ENCODE data around the gene CPNE9. TPM values are rescaled to one million over a fixed set of nuclear protein-coding genes. Genes with fewer than 3 reads are reported as not detected.

Gene CPNE9
- total RNA-seq, 2 experiments from 2014 or later: 0.14 to 0.30 TPM

GRCh38 chr3:9721015-9721699 lies 17.5 kb downstream of the CPNE9 start:
- POLR2A ChIA-PET: interaction anchor here (1.8 kb wide), 1 partner anchor 10 kb away, joined by 10 read pairs; the partner anchor contains the start of gene BRPF1
- Mint-ChIP-seq H3K27ac (no peak overlapping the region), H3K27me3 (no peaks in the 10 kb centered on the region), H3K4me1 (peaks cover 9% of the 10 kb centered on the region), H3K4me3 (no peak overlapping the region), H3K36me3 (ENCODE audit: low read depth) (no peaks in the 10 kb centered on the region), H3K9me3 (ENCODE audit: low read depth) (no peaks in the 10 kb centered on the region)
- intact Hi-C loops (cut with DNase I, micrococcal nuclease): no loop called here
- ATAC-seq (no peak), DNase-seq (no peak)
- CTCF ChIA-PET: interaction anchor here (2.7 kb wide), 1 partner anchor 9 kb away, joined by 10 read pairs; no protein-coding TSS in a partner anchor

GRCh38 chr3:9721700-9722060 lies 18.0 kb downstream of the CPNE9 start:
- Mint-ChIP-seq H3K27ac (no peak overlapping the region), H3K4me1 (peaks cover 12% of the 10 kb centered on the region), H3K36me3 (ENCODE audit: low read depth) (no peaks in the 10 kb centered on the region), H3K27me3 (no peaks in the 10 kb centered on the region), H3K4me3 (no peak overlapping the region), H3K9me3 (ENCODE audit: low read depth) (no peaks in the 10 kb centered on the region)
- DNase-seq: no peak
- intact Hi-C loops (cut with DNase I, micrococcal nuclease): no loop called here
- no peak for ATAC-seq
- ChIA-PET CTCF (interaction anchor here (2.7 kb wide), 1 partner anchor 8 kb away, joined by 10 read pairs; no protein-coding TSS in a partner anchor), POLR2A (interaction anchor here (0.6 to 1.8 kb wide), 2 partner anchors 9 to 343 kb away, joined by 10 read pairs; partner anchors contain the start of gene BRPF1)

- H3K4me3 Mint-ChIP-seq: no peak overlapping the region
- DNase-seq: no peak
- intact Hi-C loops (cut with DNase I, micrococcal nuclease): loop anchor here in 1 of 2 experiments (5.0 kb wide), 1 partner anchor 224 kb away; no protein-coding TSS in a partner anchor
- H3K36me3 Mint-ChIP-seq (ENCODE audit: low read depth): no peaks in the 10 kb centered on the region
- H3K9me3 Mint-ChIP-seq (ENCODE audit: low read depth): no peaks in the 10 kb centered on the region
- H3K27ac Mint-ChIP-seq: no peak overlapping the region
- no peak for ATAC-seq
- peaks cover 33% of the 10 kb centered on the region for H3K4me1 Mint-ChIP-seq
- no peaks in the 10 kb centered on the region for H3K27me3 Mint-ChIP-seq
- ChIA-PET CTCF (interaction anchor here (1.1 to 1.4 kb wide), 4 partner anchors 12 to 169 kb away, joined by 3 to 4 read pairs (median 3); partner anchors contain the start of gene OGG1), POLR2A (no interaction called here)
Observed at GRCh38 chr3:9725775-9726515, 22.3 kb downstream of the CPNE9 start.

- no peaks in the 10 kb centered on the region for H3K36me3 Mint-ChIP-seq (ENCODE audit: low read depth)
- intact Hi-C loops (cut with DNase I, micrococcal nuclease): loop anchor here (1.0 to 5.0 kb wide), 5 partner anchors 78 to 374 kb away; partner anchors contain the start of genes FANCD2 (in 1 of the 2) and MTMR14 (in 1 of the 2)
- H3K27ac Mint-ChIP-seq: peak overlapping the region; percentile 71
- H3K27me3 Mint-ChIP-seq: no peaks in the 10 kb centered on the region
- H3K9me3 Mint-ChIP-seq (ENCODE audit: low read depth): no peaks in the 10 kb centered on the region
- CTCF ChIA-PET: interaction anchor here (0.6 to 2.6 kb wide), 28 partner anchors 9 to 382 kb away, joined by 3 to 15 read pairs (median 3); partner anchors contain the start of genes ARPC4, OGG1 and TADA3
- POLR2A ChIA-PET: interaction anchor here (0.8 kb wide), 1 partner anchor 330 kb away, joined by 3 read pairs; no protein-coding TSS in a partner anchor
- ATAC-seq (peak; percentile 28), DNase-seq (peak; percentile 82)
- peak overlapping the region; percentile 50 for H3K4me3 Mint-ChIP-seq
- H3K4me1 Mint-ChIP-seq: peaks cover 34% of the 10 kb centered on the region
Observed at GRCh38 chr3:9727041-9727595, 23.5 kb downstream of the CPNE9 start.

GRCh38 chr3:9727743-9728142 lies 24.1 kb downstream of the CPNE9 start:
- no peaks in the 10 kb centered on the region for H3K27me3 Mint-ChIP-seq
- no peak overlapping the region for H3K4me3 Mint-ChIP-seq
- DNase-seq (no peak), ATAC-seq (no peak)
- ChIA-PET CTCF (interaction anchor here (0.6 to 2.6 kb wide), 18 partner anchors 9 to 684 kb away, joined by 3 to 15 read pairs (median 4); partner anchors contain the start of genes ARPC4 and TADA3), POLR2A (interaction anchor here (0.8 kb wide), 1 partner anchor 331 kb away, joined by 3 read pairs; no protein-coding TSS in a partner anchor)
- H3K36me3 Mint-ChIP-seq (ENCODE audit: low read depth): peaks cover 2% of the 10 kb centered on the region
- intact Hi-C loops (cut with DNase I, micrococcal nuclease): loop anchor here (1.0 to 5.0 kb wide), 5 partner anchors 78 to 374 kb away; partner anchors contain the start of genes FANCD2 (in 1 of the 2) and MTMR14 (in 1 of the 2)
- peaks cover 38% of the 10 kb centered on the region for H3K4me1 Mint-ChIP-seq
- H3K9me3 Mint-ChIP-seq (ENCODE audit: low read depth): no peaks in the 10 kb centered on the region
- H3K27ac Mint-ChIP-seq: peak overlapping the region; percentile 71

DNA sequence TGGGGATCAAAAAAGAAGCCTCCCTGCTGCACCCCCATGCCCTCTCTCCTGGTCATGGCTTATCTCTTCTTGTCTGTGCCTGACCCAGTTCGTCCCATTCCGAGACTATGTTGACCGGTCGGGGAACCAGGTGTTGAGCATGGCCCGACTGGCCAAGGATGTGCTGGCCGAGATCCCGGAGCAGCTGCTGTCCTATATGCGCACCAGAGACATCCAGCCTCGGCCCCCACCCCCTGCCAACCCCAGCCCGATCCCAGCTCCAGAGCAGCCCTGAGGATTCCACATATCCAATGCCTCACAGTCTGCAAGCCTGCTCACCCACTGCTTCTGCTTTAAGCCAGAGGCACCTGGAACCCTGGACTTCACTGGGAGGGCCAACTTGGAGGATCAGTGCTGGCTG lies 25.8 kb downstream of the CPNE9 start:
- Mint-ChIP-seq H3K4me1 (peaks cover 55% of the 10 kb centered on the region), H3K27me3 (no peaks in the 10 kb centered on the region)
- CTCF ChIA-PET: interaction anchor here (1.0 to 2.4 kb wide), 3 partner anchors 9 to 15 kb away, joined by 3 to 10 read pairs (median 4); no protein-coding TSS in a partner anchor

DNA sequence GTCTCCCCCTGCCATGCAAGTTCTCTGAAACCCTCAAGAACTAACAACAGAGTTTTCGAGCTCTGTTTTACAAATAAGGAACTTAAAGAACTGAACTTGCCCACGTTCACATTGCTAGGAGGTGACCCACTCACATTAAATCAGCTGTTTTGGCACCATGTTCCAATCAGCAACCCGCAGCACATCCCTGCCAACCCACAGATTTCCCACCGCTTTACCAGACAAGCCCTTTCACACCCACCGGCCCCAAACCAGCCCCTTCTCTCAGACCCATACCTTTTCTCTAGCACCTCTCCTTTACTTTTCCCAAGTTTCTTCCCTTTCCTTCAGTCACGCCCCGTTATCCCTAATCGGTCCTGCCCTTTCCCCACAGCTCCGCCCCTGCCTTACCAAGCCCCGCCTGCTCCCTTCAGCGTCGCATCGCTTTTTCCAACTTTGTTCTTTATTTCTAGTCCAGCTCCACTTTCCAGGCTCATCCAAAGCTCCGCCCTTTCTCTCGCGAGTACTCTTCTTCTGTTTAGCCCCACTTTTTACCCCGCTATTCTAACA lies 27.1 kb downstream of the CPNE9 start:
- intact Hi-C loops (cut with DNase I, micrococcal nuclease): loop anchor here (1.0 to 5.0 kb wide), 15 partner anchors 19 to 768 kb away; partner anchors contain the start of genes CRELD1 (in 2 of the 2), MTMR14 (in 2 of the 2), OGG1 (in 2 of the 2) and SETD5 (in 2 of the 2)
- POLR2A ChIA-PET: interaction anchor here (1.5 kb wide), 1 partner anchor 9 kb away, joined by 10 read pairs; no protein-coding TSS in a partner anchor
- ATAC-seq (peak; percentile 49), DNase-seq (no peak)
- CTCF ChIA-PET: interaction anchor here (0.6 to 4.4 kb wide), 9 partner anchors 10 to 468 kb away, joined by 3 to 20 read pairs (median 5); partner anchors contain the start of genes ARPC4, OGG1 and TADA3
- Mint-ChIP-seq H3K9me3 (ENCODE audit: low read depth) (no peaks in the 10 kb centered on the region), H3K4me3 (peak overlapping the region; percentile 79), H3K27ac (peak overlapping the region; percentile 86), H3K27me3 (no peaks in the 10 kb centered on the region), H3K4me1 (peaks cover 63% of the 10 kb centered on the region), H3K36me3 (ENCODE audit: low read depth) (peaks cover 20% of the 10 kb centered on the region)

More for the DNA sequence above, 25.8 kb downstream of the CPNE9 start:
- intact Hi-C loops (cut with DNase I, micrococcal nuclease): loop anchor here in 1 of 2 experiments (5.0 kb wide), 1 partner anchor 227 kb away; no protein-coding TSS in a partner anchor
- Mint-ChIP-seq H3K27ac (no peak overlapping the region), H3K9me3 (ENCODE audit: low read depth) (no peaks in the 10 kb centered on the region), H3K4me3 (no peak overlapping the region), H3K36me3 (ENCODE audit: low read depth) (peaks cover 12% of the 10 kb centered on the region)
- no peak for DNase-seq
- POLR2A ChIA-PET: no interaction called here
- ATAC-seq: no peak

DNA sequence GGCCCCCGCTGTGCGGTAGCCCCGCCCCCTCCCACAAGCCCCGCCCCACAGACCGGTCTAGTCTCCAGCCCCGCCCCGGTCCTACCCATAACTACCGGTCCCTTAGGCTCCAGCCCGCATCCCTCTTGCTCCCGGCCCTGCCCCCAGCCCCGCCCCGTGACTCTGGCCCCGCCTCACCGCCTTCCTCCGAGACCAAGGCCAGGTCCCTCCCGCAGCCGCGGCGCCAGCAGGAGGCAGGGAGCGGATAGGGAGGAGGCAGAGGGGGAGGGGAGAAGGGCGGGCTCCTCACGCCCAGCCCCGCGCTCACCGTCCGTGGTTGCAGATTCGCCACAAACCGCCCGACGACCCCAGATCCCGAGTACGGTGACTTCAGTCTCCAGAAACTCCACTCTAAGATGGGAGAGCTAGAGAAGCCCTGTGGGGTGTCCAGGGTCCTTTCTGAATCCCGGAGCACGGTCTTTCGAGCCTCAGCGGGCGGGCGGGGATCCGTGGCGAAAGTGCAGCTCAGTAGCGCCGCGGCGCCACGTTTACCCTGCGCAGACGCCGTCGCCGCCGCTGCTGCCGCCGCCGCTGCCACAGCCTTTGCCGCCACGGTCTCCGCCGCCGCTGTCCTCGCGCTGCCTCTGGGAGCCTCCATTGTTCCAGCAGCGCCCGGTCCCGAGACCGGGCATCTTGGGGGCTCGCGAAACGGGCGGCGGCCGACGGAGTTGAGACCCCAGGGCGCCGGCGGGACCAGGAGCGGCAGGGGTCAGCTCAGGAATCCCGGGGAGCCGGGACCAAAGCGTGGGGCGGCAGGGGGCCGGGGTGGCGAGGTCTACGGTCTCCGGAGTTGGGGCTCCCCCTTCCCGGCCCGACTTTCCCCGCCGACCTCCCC lies 27.8 kb downstream of the CPNE9 start, which contains the start of gene BRPF1:
Gene BRPF1 (plus strand): TSS at position 530 of the 874 bp plus-strand sequence. CDS start 2,406 bp downstream, outside the sequence.
- Mint-ChIP-seq H3K4me1 (peaks cover 67% of the 10 kb centered on the region), H3K36me3 (ENCODE audit: low read depth) (peaks cover 25% of the 10 kb centered on the region), H3K27me3 (no peaks in the 10 kb centered on the region), H3K4me3 (peak within 1 kb of the TSS; percentile 79), H3K27ac (peak within 1 kb of the TSS; percentile 96), H3K9me3 (ENCODE audit: low read depth) (no peaks in the 10 kb centered on the region)
- ChIA-PET CTCF (interaction anchor here (0.7 to 4.4 kb wide), 8 partner anchors 11 to 201 kb away, joined by 3 to 20 read pairs (median 6); partner anchors contain the start of genes ARPC4, OGG1 and TADA3), POLR2A (interaction anchor here (0.6 to 1.5 kb wide), 2 partner anchors 9 to 35 kb away, joined by 4 to 10 read pairs; no protein-coding TSS in a partner anchor)
- intact Hi-C loops (cut with DNase I, micrococcal nuclease): loop anchor here (1.0 to 5.0 kb wide), 15 partner anchors 18 to 769 kb away; partner anchors contain the start of genes CRELD1 (in 2 of the 2), MTMR14 (in 2 of the 2), OGG1 (in 2 of the 2) and SETD5 (in 2 of the 2)
- DNase-seq: peak; percentile 100
- ATAC-seq: peak; percentile 96

DNA sequence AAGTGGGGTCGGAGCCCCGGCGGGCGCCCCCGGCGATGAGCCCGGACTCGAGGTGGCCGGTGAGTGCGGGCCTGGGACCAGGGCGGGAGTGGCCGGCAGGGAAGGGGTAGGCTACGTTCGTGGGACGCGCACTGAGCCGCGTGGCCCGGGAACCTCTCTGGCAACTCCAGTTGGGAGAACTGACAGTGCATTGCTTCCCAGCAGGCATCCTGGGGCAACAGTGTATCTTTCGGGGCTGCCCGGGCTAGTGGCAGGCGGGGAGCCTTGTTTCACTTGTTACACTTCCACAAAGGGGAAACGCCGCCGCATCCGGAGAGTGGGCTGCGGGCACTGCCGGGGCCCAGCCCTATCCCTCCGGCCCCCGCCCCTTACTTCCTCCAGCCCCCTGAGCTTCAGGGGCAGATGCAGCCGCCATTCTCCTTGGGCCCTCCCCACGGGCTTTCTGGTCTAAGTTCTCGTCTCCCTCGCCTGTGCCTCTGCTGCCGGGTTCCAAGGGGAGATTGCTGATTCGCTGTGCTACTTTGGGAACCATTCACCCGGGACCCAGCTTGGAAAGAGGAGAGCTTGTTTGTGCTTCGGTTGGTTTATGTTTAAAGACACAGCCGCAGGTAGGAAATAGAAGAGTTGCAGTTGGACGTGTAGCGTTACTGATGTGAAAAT lies 28.6 kb downstream of the CPNE9 start:
- peaks cover 27% of the 10 kb centered on the region for H3K36me3 Mint-ChIP-seq (ENCODE audit: low read depth)
- peak overlapping the region; percentile 91 for H3K27ac Mint-ChIP-seq
- ChIA-PET POLR2A (interaction anchor here (1.5 kb wide), 1 partner anchor 17 kb away, joined by 11 read pairs; the partner anchor contains the start of gene OGG1), CTCF (interaction anchor here (0.9 to 4.4 kb wide), 8 partner anchors 12 to 201 kb away, joined by 3 to 20 read pairs (median 4); partner anchors contain the start of genes ARPC4, OGG1 and TADA3)
- no peaks in the 10 kb centered on the region for H3K27me3 Mint-ChIP-seq
- no peaks in the 10 kb centered on the region for H3K9me3 Mint-ChIP-seq (ENCODE audit: low read depth)
- H3K4me3 Mint-ChIP-seq: peak overlapping the region; percentile 79
- H3K4me1 Mint-ChIP-seq: peaks cover 67% of the 10 kb centered on the region
- ATAC-seq (no peak), DNase-seq (peak; percentile 65)
- intact Hi-C loops (cut with DNase I, micrococcal nuclease): loop anchor here (5.0 kb wide), 2 partner anchors 45 to 770 kb away; partner anchors contain the start of gene RAD18 (in 1 of the 2)
